ENCODE results near the gene RGS7BP.

RGS7BP gene

GRCh38 chr5:64628901-64629300 lies 123.1 kb downstream of the RGS7BP start:
- in situ Hi-C loops (cut with MboI; ENCODE audit: low sequenced_read_pairs), result loop anchor here (25.0 kb wide), 1 partner anchor 158 kb away; no protein-coding TSS in a partner anchor

DNA sequence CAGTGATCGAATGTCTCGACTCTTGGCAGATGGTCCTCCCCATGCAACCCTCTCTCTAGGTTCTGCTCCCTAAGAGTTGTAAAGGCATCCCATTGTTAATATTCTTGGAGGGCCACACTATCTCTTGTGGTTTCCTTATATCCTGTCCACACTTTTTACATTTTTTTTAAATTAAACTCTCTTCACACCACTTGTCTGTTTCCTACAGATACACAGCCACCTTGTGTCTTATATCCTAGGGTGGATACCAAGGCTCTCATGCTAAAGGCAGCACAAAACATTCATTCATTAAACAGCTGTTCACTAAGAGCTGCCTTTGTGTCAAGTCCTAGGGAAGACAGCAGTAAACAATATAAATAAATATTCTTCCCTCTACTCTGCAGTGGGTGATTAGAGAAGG lies 124.0 kb downstream of the RGS7BP start:
- in situ Hi-C loops (cut with MboI; ENCODE audit: low sequenced_read_pairs), result loop anchor here (25.0 kb wide), 1 partner anchor 157 kb away; no protein-coding TSS in a partner anchor

GRCh38 chr5:64632251-64632650 lies 126.4 kb downstream of the RGS7BP start:
- in situ Hi-C loops (cut with MboI; ENCODE audit: low sequenced_read_pairs), result loop anchor here (25.0 kb wide), 1 partner anchor 155 kb away; no protein-coding TSS in a partner anchor

DNA sequence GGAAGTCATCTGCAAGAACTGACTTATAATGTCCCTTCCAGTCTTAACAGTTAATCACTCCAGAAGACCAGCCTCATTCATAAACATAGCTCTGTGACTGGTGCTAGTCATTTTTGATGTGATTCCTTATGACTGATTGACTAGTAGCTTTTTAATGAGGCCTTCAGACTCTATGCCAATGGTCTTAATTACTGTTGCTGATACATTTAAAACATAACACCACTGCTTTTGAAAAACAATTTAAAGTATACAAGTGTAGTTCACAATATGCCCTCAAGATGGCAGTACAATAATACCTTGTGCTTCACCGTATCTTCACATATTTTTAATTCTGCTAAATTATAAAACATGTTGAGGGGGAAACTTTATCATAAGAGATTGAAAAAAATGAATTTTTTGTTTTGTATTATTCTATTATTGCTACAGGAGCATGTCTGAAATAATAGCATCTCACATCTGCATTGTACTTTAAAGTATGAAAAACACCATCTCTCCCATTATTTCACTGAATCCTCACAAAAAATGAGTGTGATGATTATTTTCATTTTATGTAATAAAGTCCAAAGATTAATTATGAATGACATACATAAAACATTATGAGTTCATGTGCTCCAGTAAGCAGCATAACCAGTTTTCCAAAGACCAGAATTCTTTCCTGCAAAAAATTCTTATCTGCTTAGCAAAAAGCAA lies 129.3 kb downstream of the RGS7BP start:
- in situ Hi-C loops (cut with MboI; ENCODE audit: low sequenced_read_pairs), result loop anchor here (25.0 kb wide), 1 partner anchor 152 kb away; no protein-coding TSS in a partner anchor

GRCh38 chr5:64637144-64637543 lies 131.3 kb downstream of the RGS7BP start:
- in situ Hi-C loops (cut with MboI; ENCODE audit: low sequenced_read_pairs), result loop anchor here (25.0 kb wide), 1 partner anchor 150 kb away; no protein-coding TSS in a partner anchor

GRCh38 chr5:64637837-64638443 lies 132.1 kb downstream of the RGS7BP start:
- in situ Hi-C loops (cut with MboI; ENCODE audit: low sequenced_read_pairs), result loop anchor here (25.0 kb wide), 1 partner anchor 149 kb away; no protein-coding TSS in a partner anchor

DNA sequence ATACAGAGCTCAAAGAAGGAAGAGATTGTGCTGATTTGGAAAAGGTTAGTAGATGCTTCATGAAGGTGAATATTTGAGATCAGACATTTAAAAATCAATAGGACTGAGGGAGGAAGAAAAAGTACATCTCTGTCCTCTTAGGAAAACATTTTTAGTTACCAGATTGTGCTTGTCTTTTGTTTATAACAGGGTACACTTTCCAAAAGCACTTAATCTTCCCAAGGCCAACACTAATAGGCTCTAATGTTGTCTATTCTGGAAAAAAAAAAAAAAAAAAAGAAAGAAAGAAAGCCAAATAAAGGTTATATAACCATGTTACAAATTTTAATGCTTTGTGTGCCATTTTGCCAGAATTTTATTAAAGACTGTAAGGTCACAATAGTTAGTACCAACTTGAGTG lies 139.0 kb downstream of the RGS7BP start:
- in situ Hi-C loops (cut with MboI; ENCODE audit: low sequenced_read_pairs), result loop anchor here (25.0 kb wide), 1 partner anchor 142 kb away; no protein-coding TSS in a partner anchor

- in situ Hi-C loops (cut with MboI; ENCODE audit: low sequenced_read_pairs), result loop anchor here (25.0 kb wide), 1 partner anchor 141 kb away; no protein-coding TSS in a partner anchor
Measured at GRCh38 chr5:64646169-64646568, 140.4 kb downstream of the RGS7BP start.

DNA sequence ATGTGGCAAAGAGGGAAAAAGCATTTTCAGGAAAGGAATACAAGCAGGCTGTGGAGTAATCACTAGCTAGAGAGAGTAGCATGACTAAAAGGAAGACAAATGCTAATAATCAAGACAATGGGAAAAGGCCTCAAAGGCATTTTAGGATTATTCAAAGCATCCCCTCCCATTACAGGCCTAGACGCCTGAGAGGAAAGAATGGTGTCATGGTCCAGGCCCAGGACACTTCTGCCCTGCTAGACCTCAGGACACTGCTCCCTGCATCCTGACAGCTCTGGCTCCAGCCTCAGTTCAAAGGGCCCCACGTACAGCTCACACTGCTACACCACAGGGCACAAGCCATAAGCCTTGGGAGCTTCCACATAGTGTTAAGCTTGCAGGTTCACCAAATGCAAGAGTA lies 143.7 kb downstream of the RGS7BP start:
- in situ Hi-C loops (cut with MboI; ENCODE audit: low sequenced_read_pairs), result loop anchor here (25.0 kb wide), 1 partner anchor 138 kb away; no protein-coding TSS in a partner anchor

GRCh38 chr5:64653766-64654560 lies 148.1 kb downstream of the RGS7BP start:
- in situ Hi-C loops (cut with MboI; ENCODE audit: low sequenced_read_pairs), result no loop called here

DNA sequence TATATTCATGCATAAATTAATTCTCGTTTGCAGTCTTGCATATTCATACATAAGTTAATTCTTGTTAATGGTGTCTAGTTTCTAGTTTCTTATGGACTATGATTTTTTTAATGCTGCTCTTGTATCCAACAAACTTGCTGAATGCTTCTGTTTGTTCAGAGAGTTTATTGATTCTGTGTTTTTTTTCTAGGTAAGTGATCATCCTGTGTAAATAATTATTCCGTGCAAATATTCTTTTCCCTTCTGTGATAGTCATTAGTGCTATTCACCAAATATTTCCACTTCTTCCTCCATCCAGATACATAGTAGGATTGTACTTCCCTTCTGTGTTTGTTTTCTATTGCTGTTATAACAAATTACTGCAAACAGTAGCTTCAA lies 148.7 kb downstream of the RGS7BP start:
- in situ Hi-C loops (cut with MboI; ENCODE audit: low sequenced_read_pairs), result no loop called here

- in situ Hi-C loops (cut with MboI; ENCODE audit: low sequenced_read_pairs), result no loop called here
Measured at GRCh38 chr5:64655596-64655995, 149.8 kb downstream of the RGS7BP start.

DNA sequence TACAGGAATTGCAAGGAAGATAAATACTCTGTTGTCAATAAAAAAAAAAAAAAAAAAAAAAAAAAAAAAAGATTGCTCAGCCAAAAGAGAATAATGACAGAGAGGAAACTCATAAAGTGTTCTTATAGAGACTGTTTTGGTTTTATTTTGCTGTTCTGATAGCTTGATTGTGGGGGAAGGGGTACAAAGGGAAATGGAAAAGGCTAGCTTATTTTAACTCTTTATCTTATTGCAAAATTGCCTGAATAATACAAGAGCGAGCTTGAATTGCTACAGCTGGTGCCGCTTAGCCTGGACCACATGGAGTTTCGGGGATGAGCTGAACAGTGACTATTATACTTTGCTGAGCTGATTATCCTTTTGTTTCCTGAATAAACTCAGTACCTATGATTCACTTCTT lies 153.5 kb downstream of the RGS7BP start:
- in situ Hi-C loops (cut with MboI; ENCODE audit: low sequenced_read_pairs), result no loop called here
